ENCODE results near the gene NOX4.
"Not testable (repeated sequence)": the region's sequence is repeated elsewhere in the genome, so short reads cannot be mapped to it uniquely, and the experiment has no call there.

DNA sequence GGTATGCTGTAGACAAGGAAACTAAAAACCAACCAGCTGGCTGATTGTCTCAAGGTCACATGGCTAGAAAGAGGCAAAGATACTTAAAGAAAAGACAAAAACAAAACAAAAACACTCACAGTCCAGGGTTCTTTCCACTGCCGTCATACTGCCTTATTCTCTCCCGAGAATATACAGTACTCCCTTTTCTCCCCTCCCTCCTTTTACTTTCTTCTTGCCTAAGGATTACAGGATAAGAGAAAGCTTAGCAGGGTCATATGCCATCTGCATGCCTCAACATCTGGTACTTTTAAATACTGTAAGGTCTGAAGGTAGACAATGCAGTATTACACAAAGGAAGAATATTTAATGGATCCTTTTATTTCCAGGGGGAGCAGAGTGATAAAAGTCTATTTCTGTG lies 126.3 kb downstream of the NOX4 start:
- TF ChIP-seq ZNF384 (IDR thresholded peaks at IDR 0.05; ENCODE audit: borderline replicate concordance, low read depth, low read length); MXI1 (IDR thresholded peaks at IDR 0.05; ENCODE audit: low read depth, low read length): not testable (repeated sequence)
- TF ChIP-seq, protein P1, sequence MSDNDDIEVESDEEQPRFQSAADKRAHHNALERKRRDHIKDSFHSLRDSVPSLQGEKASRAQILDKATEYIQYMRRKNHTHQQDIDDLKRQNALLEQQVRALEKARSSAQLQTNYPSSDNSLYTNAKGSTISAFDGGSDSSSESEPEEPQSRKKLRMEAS (IDR thresholded peaks at IDR 0.05; ENCODE audit: low read depth, low read length) = not testable (repeated sequence)

All from GM12878 (cell line).